Type B pancreatic cell (in vitro differentiated cells): Measurements from ENCODE around the gene COA1. TPM values are rescaled to one million over a fixed set of nuclear protein-coding genes. Genes with fewer than 3 reads are reported as not detected.

Experiments used
- DNase-seq: peaks from one replicate; pipeline ENCODE4 v3.0.0; 2021; ENCODE audit warnings: mixed read lengths; ENCODE audit not compliant: unreplicated experiment; ENCODE audit errors: extremely low spot score
- H3K27ac Mint-ChIP-seq: 2 replicates; pipeline ENCODE4 v1.8.0; 2021; ENCODE audit warnings: mild to moderate bottlenecking, mixed read lengths
- H3K27me3 Mint-ChIP-seq: 2 replicates; pipeline ENCODE4 v1.8.0; 2021; ENCODE audit warnings: mixed read lengths
- H3K36me3 Mint-ChIP-seq: 2 replicates; pipeline ENCODE4 v1.8.0; 2021; ENCODE audit warnings: mixed read lengths
- H3K4me1 Mint-ChIP-seq: one replicate; pipeline ENCODE4 v1.8.0; 2021; ENCODE audit warnings: mixed read lengths; ENCODE audit not compliant: unreplicated experiment
- H3K4me3 Mint-ChIP-seq: 2 replicates; pipeline ENCODE4 v1.8.0; 2021; ENCODE audit warnings: mild to moderate bottlenecking, mixed read lengths
- H3K9me3 Mint-ChIP-seq: 2 replicates; pipeline ENCODE4 v1.8.0; 2021; ENCODE audit warnings: mixed read lengths
- CTCF ChIP-seq: fragments of 200-600 bp; sonication (generic); conservative IDR thresholded peaks from 2 replicates; pipeline ENCODE4 v1.5.0; 2021; ENCODE audit warnings: antibody characterized with exemption, mild to moderate bottlenecking
- total RNA-seq: library from RNA; stranded (reverse); gene quantifications from 2 replicates; pipeline ENCODE4 v1.2.1, GENCODE V29; 2021; ENCODE audit warnings: low replicate concordance

COA1 gene
- total RNA-seq, 1 donor from 2014 or later: 75.3 TPM

- TF ChIP-seq CTCF: no peak
- no peaks in the 10 kb centered on the region for H3K27me3 Mint-ChIP-seq
- no peak overlapping the region for H3K27ac Mint-ChIP-seq
- H3K4me3 Mint-ChIP-seq: no peak overlapping the region
- no peak for DNase-seq
- no peaks in the 10 kb centered on the region for H3K9me3 Mint-ChIP-seq
- H3K4me1 Mint-ChIP-seq: peaks cover 15% of the 10 kb centered on the region
- H3K36me3 Mint-ChIP-seq: no peaks in the 10 kb centered on the region
Observed at GRCh38 chr7:43593010-43593409, 136.3 kb downstream of the COA1 start.

- H3K4me3 Mint-ChIP-seq: no peak overlapping the region
- H3K27me3 Mint-ChIP-seq: no peaks in the 10 kb centered on the region
- no peaks in the 10 kb centered on the region for H3K9me3 Mint-ChIP-seq
- no peaks in the 10 kb centered on the region for H3K36me3 Mint-ChIP-seq
- DNase-seq: no peak
- H3K27ac Mint-ChIP-seq: peak overlapping the region; percentile 76
- H3K4me1 Mint-ChIP-seq: peaks cover 15% of the 10 kb centered on the region
- TF ChIP-seq CTCF: no peak
Observed at GRCh38 chr7:43592326-43592725, 137.0 kb downstream of the COA1 start.

GRCh38 chr7:43591558-43592180 is 137.7 kb downstream of the COA1 start:
- no peaks in the 10 kb centered on the region for H3K9me3 Mint-ChIP-seq
- TF ChIP-seq CTCF: no peak
- peak overlapping the region; percentile 30 for H3K4me3 Mint-ChIP-seq
- no peaks in the 10 kb centered on the region for H3K36me3 Mint-ChIP-seq
- peaks cover 15% of the 10 kb centered on the region for H3K4me1 Mint-ChIP-seq
- no peaks in the 10 kb centered on the region for H3K27me3 Mint-ChIP-seq
- DNase-seq: no peak
- peak overlapping the region; percentile 76 for H3K27ac Mint-ChIP-seq

- DNase-seq: no peak
- Mint-ChIP-seq H3K27me3 (no peaks in the 10 kb centered on the region), H3K27ac (peak overlapping the region; percentile 76), H3K4me3 (peak overlapping the region; percentile 30), H3K9me3 (no peaks in the 10 kb centered on the region), H3K36me3 (no peaks in the 10 kb centered on the region), H3K4me1 (peaks cover 19% of the 10 kb centered on the region)
- TF ChIP-seq CTCF: no peak
Observed at GRCh38 chr7:43590862-43591557, 138.3 kb downstream of the COA1 start.

- H3K27ac Mint-ChIP-seq: no peak overlapping the region
- no peak for DNase-seq
- TF ChIP-seq CTCF: no peak
- no peaks in the 10 kb centered on the region for H3K36me3 Mint-ChIP-seq
- no peaks in the 10 kb centered on the region for H3K9me3 Mint-ChIP-seq
- no peaks in the 10 kb centered on the region for H3K27me3 Mint-ChIP-seq
- H3K4me3 Mint-ChIP-seq: no peak overlapping the region
- H3K4me1 Mint-ChIP-seq: peaks cover 18% of the 10 kb centered on the region
Observed at GRCh38 chr7:43589728-43590127, 139.6 kb downstream of the COA1 start.

Other genes starting within 250 kb of the COA1 start
- 11.0 and 16.7 TPM in 2 replicates for gene STK17A, start 146.4 kb downstream of the COA1 start, total RNA-seq
- gene BLVRA, start 29.2 kb upstream of the COA1 start, total RNA-seq: 8.6 and 19.3 TPM in 2 replicates
- 96.6 and 101 TPM in 2 replicates for gene MRPS24, start 140.0 kb upstream of the COA1 start, total RNA-seq
- gene URGCP, start 177.1 kb upstream of the COA1 start, total RNA-seq: 28.2 and 35.0 TPM in 2 replicates
- 11.4 and 16.7 TPM in 2 replicates for gene UBE2D4, start 196.9 kb upstream of the COA1 start, total RNA-seq